ENCODE measurements around the gene SERF1A.
"Not testable (repeated sequence)": the region's sequence is repeated elsewhere in the genome, so short reads cannot be mapped to it uniquely, and the experiment has no call there.

The SERF1A gene

DNA sequence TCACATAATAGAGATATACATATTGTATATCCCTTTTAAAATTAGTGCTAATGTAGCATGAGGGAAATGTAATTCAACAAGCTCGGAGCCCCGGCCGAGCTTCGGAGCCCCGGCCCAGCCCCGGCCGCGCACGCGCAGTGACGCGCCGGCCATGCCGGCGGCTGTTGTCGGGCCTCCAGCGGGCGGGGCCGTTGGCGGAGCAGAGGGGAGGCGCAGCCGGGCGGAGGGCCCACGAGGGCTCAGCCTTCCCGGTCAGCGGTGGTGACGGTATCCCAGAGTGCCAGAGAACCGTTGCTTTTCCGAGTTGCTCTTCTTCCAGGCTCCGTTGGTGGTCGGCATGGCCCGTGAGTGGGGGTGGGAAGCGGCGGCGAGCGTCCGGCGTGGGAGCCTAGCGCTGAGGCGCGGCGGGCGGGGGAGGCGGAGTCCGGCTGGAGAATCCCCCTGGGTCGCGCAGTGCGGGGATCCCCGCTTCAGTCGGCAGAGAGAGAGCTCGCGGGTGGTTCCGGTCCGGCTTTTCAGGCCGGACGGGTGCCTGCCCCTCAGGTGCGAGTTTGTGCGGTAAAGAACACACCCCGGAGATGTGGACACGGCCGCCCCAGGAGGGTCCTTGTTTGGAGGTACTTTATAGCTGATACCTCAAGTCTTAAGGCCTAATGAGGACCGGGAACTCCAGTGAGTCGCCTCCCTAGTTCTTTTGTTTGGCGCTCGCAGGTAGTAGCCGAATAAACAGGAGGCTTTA lies at the start of gene SERF1A:
Gene SERF1A, plus strand, starts transcription at position 137 of the 739 bp plus-strand sequence. Its CDS starts 201 bp downstream, at position 338.
- not testable (repeated sequence) for DNase-seq (ENCODE audit: low read depth)

GRCh38 chr5:70866778-70867177 lies 33.7 kb upstream of the SERF1A start:
- DNase-seq (ENCODE audit: low read depth): not testable (repeated sequence)

- DNase-seq (ENCODE audit: low read depth): not testable (repeated sequence)
Observed at GRCh38 chr5:70870626-70871025, 29.8 kb upstream of the SERF1A start.

- not testable (repeated sequence) for DNase-seq (ENCODE audit: low read depth)
Observed at GRCh38 chr5:70896076-70896475, 4.4 kb upstream of the SERF1A start.

DNA sequence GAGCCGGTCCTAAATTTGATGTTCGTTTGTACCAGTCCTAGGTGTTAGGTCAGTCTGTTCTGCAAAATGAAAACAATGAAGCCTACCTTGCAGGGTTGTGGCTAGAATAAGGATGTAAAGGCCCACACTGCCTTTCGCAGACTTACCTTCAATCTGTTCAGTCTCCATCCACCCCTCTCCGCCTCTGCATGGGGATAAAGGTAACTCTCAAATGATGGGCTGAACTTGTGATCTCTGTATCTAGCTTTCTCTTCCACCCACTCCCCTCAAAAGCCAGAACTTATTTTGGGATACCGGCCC lies 753 bp downstream of the SERF1A start:
- DNase-seq (ENCODE audit: low read depth): not testable (repeated sequence)

GRCh38 chr5:70906624-70907023 lies 6.2 kb downstream of the SERF1A start:
- DNase-seq (ENCODE audit: low read depth): not testable (repeated sequence)

GRCh38 chr5:70916829-70917228 lies 16.4 kb downstream of the SERF1A start:
- not testable (repeated sequence) for DNase-seq (ENCODE audit: low read depth)

GRCh38 chr5:70925211-70925562 lies 24.7 kb downstream of the SERF1A start:
- DNase-seq (ENCODE audit: low read depth): not testable (repeated sequence)

- not testable (repeated sequence) for DNase-seq (ENCODE audit: low read depth)
Observed at GRCh38 chr5:70931709-70932368, 31.4 kb downstream of the SERF1A start.

- DNase-seq (ENCODE audit: low read depth): not testable (repeated sequence)
Observed at GRCh38 chr5:70932560-70932959, 32.1 kb downstream of the SERF1A start.

DNA sequence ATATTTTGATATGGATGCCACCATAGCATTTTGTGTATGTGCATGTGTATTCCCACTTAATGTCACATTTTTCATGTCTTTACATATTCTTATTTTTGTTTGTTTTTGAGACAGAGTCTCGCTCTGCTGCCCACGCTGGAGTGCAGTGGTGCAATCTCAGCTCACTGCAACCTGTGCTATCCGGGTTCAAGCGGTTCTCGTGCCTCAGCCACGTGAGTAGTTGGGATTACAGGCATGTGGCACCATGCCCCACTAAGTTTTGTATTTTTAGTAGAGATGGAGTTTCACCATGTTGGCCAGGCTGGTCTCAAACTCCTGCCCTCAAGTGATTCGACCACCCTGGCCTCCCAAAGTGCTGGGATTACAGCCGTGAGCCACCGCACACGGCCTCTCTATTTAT lies 52.6 kb downstream of the SERF1A start:
- not testable (repeated sequence) for DNase-seq (ENCODE audit: low read depth)

All from stimulated activated CD8-positive, alpha-beta memory T cell treated with anti-CD3 and anti-CD28 coated beads, Interleukin-15, amount 100 ng/mL, for 1 hour (primary cell).